GM10266 (cell line): ENCODE results near the gene ZNF491.
A peak's percentile ranks its signal among the peaks of the same experiment; 100 is the strongest.

ENCODE experiments used
- DNase-seq: peaks from one replicate; pipeline ENCODE4 v3.0.0; 2012; ENCODE audit errors: extremely low spot score
- TF ChIP-seq, protein P1 (sequence below): IDR thresholded peaks from 2 replicates; pipeline ENCODE4 v1.5.1; 2012; ENCODE audit warnings: mild to moderate bottlenecking, low read depth; ENCODE audit not compliant: control insufficient read depth, insufficient read depth; ENCODE audit errors: missing control alignments

Gene ZNF491

DNA sequence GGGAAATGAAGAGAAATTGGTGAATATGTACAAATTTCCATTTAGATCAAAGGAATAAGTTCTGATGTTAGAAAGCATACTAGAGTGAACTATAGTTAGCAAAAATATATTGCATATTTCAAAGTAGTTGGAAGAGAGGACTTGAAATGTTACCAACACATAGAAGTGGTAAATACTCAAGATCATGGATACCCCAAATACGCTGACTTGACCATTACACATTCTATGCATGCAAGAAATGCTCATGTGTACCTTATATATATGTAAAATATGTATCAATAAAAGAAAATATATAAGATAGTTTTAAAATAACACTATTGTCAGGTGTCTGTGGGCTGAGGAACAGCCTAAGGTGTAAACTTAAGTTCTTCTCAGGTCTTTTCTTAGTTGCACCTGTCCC lies 14.6 kb upstream of the ZNF491 start:
- TF ChIP-seq, protein P1, sequence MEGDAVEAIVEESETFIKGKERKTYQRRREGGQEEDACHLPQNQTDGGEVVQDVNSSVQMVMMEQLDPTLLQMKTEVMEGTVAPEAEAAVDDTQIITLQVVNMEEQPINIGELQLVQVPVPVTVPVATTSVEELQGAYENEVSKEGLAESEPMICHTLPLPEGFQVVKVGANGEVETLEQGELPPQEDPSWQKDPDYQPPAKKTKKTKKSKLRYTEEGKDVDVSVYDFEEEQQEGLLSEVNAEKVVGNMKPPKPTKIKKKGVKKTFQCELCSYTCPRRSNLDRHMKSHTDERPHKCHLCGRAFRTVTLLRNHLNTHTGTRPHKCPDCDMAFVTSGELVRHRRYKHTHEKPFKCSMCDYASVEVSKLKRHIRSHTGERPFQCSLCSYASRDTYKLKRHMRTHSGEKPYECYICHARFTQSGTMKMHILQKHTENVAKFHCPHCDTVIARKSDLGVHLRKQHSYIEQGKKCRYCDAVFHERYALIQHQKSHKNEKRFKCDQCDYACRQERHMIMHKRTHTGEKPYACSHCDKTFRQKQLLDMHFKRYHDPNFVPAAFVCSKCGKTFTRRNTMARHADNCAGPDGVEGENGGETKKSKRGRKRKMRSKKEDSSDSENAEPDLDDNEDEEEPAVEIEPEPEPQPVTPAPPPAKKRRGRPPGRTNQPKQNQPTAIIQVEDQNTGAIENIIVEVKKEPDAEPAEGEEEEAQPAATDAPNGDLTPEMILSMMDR = no peak
- DNase-seq = no peak

DNA sequence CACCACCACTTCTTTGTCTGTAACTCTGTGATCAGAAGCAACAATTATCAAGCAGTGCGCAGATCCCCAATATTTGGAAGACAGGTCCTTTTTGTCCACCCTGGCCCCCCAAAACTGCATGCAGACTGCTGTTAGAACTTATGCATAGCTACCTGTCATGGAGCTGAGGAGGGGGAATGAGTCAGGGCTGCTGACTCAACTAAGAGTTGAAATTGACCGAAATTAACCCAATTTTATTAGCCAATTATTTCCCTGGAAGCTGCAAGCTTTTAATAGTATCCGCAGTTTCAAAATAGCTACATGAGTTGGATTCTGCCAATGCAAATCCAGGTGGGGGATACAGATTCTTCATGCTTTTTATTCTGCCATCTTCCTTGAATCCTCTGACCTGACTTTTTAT lies 14.0 kb upstream of the ZNF491 start:
- no peak for DNase-seq
- TF ChIP-seq, protein P1 = no peak

DNA sequence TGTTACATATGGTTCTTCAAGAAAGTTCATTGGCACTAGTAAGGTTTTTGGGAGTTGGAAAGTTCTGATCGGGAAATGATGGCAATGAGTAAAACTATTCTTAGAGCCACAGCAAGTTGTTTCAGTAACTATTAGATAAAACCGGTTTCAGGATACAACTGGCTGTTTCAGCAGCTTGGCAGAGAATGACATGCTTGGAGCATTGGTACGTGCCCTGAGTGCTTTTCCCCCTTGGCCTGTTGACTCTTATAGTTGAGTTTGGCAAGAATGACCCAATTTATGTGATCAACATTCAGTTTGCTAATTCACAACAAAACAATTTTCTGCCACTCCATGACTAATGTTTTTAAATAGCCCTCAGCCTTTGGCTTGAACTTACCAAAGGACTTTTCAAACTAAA lies 10.8 kb upstream of the ZNF491 start:
- no peak for DNase-seq
- TF ChIP-seq, protein P1 = no peak

DNA sequence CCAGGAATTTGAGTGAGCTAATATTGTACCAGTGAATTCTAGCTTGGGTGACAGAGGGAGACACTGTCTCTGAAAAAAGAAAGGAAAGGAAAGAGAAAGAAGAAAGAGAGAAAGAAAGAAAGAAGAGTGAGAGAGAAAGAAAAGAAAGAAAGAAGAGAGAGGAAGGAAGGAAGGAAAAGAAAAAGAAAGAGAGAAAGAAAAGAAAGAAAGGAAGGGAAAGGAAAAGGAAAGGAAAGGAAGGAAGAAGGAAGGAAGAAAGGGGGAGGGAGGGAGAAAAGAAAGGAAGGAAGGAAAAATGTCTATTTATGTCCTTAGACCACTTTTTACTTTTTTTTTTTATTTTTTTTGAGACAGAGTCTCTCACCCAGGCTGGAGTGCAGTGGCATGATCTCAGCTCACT lies 5.4 kb upstream of the ZNF491 start:
- no peak for DNase-seq
- TF ChIP-seq, protein P1 = no peak

DNA sequence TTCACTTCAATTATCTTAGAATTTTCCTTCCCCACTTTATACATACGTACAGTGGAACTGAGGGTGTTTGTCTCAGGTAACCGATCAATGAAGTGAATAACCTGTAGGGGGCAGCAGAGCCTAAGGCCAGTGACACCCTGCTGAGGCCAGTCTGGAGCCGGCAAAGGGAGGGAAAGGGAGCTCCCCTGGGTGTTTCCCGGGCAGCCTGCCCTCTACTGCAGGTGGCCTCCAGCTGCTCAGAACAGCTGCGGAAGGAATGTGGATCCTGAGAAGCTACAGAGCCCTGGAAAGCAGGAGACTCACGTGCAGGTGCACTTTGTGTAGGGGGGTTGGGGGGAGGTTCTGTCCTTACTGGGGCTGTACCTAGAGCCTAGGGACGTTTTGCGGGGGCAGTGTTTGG lies 832 bp upstream of the ZNF491 start:
- peak; percentile 89 for DNase-seq
- TF ChIP-seq, protein P1 = peak; percentile 79

DNA sequence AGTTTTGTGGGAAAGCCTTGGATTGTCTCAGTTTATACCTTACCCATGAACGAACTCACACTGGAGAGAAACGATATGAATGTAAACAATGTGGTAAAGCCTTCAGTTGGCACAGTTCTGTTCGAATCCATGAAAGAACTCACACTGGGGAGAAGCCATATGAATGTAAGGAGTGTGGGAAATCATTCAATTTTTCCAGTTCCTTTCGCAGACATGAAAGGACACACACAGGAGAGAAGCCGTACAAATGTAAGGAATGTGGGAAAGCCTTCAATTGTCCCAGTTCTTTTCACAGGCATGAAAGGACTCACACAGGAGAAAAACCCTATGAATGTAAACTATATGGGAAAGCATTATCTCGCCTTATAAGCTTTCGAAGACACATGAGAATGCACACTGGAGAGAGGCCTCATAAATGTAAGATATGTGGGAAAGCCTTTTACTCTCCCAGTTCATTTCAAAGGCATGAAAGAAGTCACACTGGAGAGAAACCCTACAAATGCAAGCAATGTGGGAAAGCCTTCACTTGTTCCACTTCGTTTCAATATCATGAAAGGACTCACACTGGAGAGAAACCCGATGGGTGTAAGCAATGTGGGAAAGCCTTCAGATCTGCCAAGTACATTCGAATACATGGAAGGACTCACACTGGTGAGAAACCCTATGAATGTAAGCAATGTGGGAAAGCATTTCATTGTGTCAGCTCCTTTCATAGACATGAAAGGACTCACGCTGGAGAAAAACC lies 8.2 kb downstream of the ZNF491 start:
- TF ChIP-seq, protein P1 = no peak
- DNase-seq = no peak

DNA sequence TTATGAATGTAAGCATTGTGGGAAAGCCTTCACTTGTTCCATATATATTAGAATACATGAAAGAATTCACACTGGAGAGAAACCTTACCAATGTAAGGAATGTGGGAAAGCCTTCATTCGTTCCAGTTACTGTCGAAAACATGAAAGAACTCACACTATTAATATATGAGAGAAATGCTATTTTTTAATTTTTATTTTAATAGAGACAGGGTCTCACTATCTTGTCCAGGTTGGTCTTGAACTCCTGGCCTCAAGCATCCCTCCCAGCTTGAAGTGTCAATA lies 8.7 kb downstream of the ZNF491 start:
- no peak for DNase-seq

More for the DNA sequence above, 8.7 kb downstream of the ZNF491 start:
- TF ChIP-seq, protein P1 = no peak
